A549 (cell line): Measurements from ENCODE around the gene CPED1. TPM values are rescaled to one million over a fixed set of nuclear protein-coding genes. Genes with fewer than 3 reads are reported as not detected.

Experiments used
- ATAC-seq, 2 experiments: fragments of 200-7000 bp in 1 of 2; fragments of >200 bp in 1 of 2; cut with Nextera tagmentation in 1 of 2; cut with Tn5 transposase in 1 of 2; 3 replicates each; pipeline versions ENCODE4 v1.8.0 to v1.9.1; 2018 to 2020; ENCODE audit warnings: mild to moderate bottlenecking in 1 of 2, moderate library complexity in 1 of 2
- CTCF ChIA-PET: fragments of 300-600 bp; sonication (Branson Sonifier 250); formaldehyde crosslinking; extraction: SDS; loops from one replicate; lab custom pipeline; 2021; ENCODE audit warnings: antibody characterized with exemption, inconsistent platforms; lab: Yijun Ruan, JAX
- POLR2A ChIA-PET: fragments of 350-600 bp; formaldehyde crosslinking; extraction: SDS; loops from one replicate; lab custom pipeline; 2021; ENCODE audit warnings: antibody characterized with exemption, inconsistent platforms; lab: Yijun Ruan, JAX
- DNase-seq, 2 experiments: peaks; one replicate each; pipeline versions ENCODE4 v3.0.0 to v3.0.0-alpha.2; 2011 to 2016; ENCODE audit warnings: low read depth in 1 of 2, low spot score in 1 of 2
- FAIRE-seq: peaks from 2 replicates; lab custom pipeline; 2011; peaks lifted over from hg19 to GRCh38; lab: Jason Lieb, UNC
- H3K27ac ChIP-seq, 2 experiments: fragments of >200 bp; sonication (Bioruptor Twin); formaldehyde crosslinking; 3 replicates each; pipeline ENCODE4 v1.5.1; 2016 to 2017
- H3K4me1 ChIP-seq: fragments of >200 bp; sonication (Bioruptor Twin); formaldehyde crosslinking; 3 replicates; pipeline ENCODE4 v1.6.1; 2016
- H3K4me2 ChIP-seq: fragments of >200 bp; sonication (Bioruptor Twin); formaldehyde crosslinking; 3 replicates; pipeline ENCODE4 v1.6.1; 2016
- H3K4me3 ChIP-seq: fragments of >200 bp; sonication (Bioruptor Twin); formaldehyde crosslinking; 3 replicates; pipeline ENCODE4 v1.5.1; 2016
- H3K9me3 ChIP-seq: fragments of >200 bp; sonication (Bioruptor Twin); formaldehyde crosslinking; 3 replicates; pipeline ENCODE4 v1.6.1; 2016
- CBX2 ChIP-seq: fragments of 200-600 bp; sonication (generic); IDR thresholded peaks from 2 replicates; pipeline ENCODE4 v1.6.1; 2016; ENCODE audit warnings: low read depth, mild to moderate bottlenecking, borderline replicate concordance
- CHD2 ChIP-seq: fragments of 150-350 bp; IDR thresholded peaks from 2 replicates; pipeline ENCODE4 v1.6.1; 2014; ENCODE audit warnings: low read length; ENCODE audit not compliant: partially characterized antibody
- E2F6 ChIP-seq: IDR thresholded peaks from 2 replicates; pipeline ENCODE4 v1.6.1; 2012; ENCODE audit warnings: low read depth, borderline replicate concordance
- EHF ChIP-seq: fragments of 250-450 bp; sonication (Bioruptor Pico); IDR thresholded peaks from 2 replicates; pipeline ENCODE4 v1.5.0; 2020; ENCODE audit warnings: mild to moderate bottlenecking
- ELK1 ChIP-seq: fragments of 150-350 bp; IDR thresholded peaks from 2 replicates; pipeline ENCODE4 v1.6.1; 2014; ENCODE audit warnings: low read depth, mild to moderate bottlenecking, low read length
- ESRRA ChIP-seq: fragments of 150-350 bp; IDR thresholded peaks from 2 replicates; pipeline ENCODE4 v1.6.1; 2014; ENCODE audit warnings: mild to moderate bottlenecking, low read length, borderline replicate concordance
- FOXS1 ChIP-seq: fragments of 250-450 bp; sonication (Bioruptor Pico); IDR thresholded peaks from 2 replicates; pipeline ENCODE4 v1.5.0; 2020; ENCODE audit warnings: mild to moderate bottlenecking, moderate library complexity
- GATA3 ChIP-seq: IDR thresholded peaks from 2 replicates; pipeline ENCODE4 v1.6.1; 2012; ENCODE audit warnings: borderline replicate concordance
- HEYL ChIP-seq: fragments of 250-450 bp; sonication (Bioruptor Pico); IDR thresholded peaks from 2 replicates; pipeline ENCODE4 v1.8.0; 2021; ENCODE audit warnings: mild to moderate bottlenecking, moderate library complexity
- HOXA7 ChIP-seq: fragments of 250-450 bp; sonication (Bioruptor Pico); IDR thresholded peaks from 2 replicates; pipeline ENCODE4 v1.5.0; 2020; ENCODE audit warnings: mild to moderate bottlenecking, moderate library complexity
- JUN ChIP-seq, 2 experiments: fragments of >200 bp; sonication (Bioruptor Twin); formaldehyde crosslinking; IDR thresholded peaks; 2 replicates in 1 of 2; 3 replicates in 1 of 2; pipeline ENCODE4 v1.6.1; 2016 to 2017
- KDM5A ChIP-seq: fragments of 200-600 bp; sonication (generic); IDR thresholded peaks from 2 replicates; pipeline ENCODE4 v1.6.1; 2016; ENCODE audit warnings: antibody characterized with exemption, mild to moderate bottlenecking
- MAFK ChIP-seq: fragments of 450-650 bp; IDR thresholded peaks from 2 replicates; pipeline ENCODE4 v1.6.1; 2014; ENCODE audit not compliant: partially characterized antibody
- NPAS2 ChIP-seq: fragments of 250-450 bp; sonication (Bioruptor Pico); IDR thresholded peaks from 2 replicates; pipeline ENCODE4 v1.8.0; 2022; ENCODE audit warnings: mild to moderate bottlenecking, moderate library complexity, borderline replicate concordance
- NR3C1 ChIP-seq: fragments of >200 bp; sonication (Bioruptor Twin); formaldehyde crosslinking; IDR thresholded peaks from 3 replicates; pipeline ENCODE4 v1.6.1; 2017
- RCOR1 ChIP-seq: fragments of 150-350 bp; IDR thresholded peaks from 2 replicates; pipeline ENCODE4 v1.6.1; 2014; ENCODE audit warnings: antibody characterized with exemption, low read length, low read depth
- RNF2 ChIP-seq: fragments of 200-600 bp; sonication (generic); IDR thresholded peaks from 2 replicates; pipeline ENCODE4 v1.6.1; 2016; ENCODE audit warnings: low read depth, mild to moderate bottlenecking, antibody characterized with exemption, moderate library complexity, borderline replicate concordance
- TFCP2L1 ChIP-seq: fragments of 250-450 bp; sonication (Bioruptor Pico); IDR thresholded peaks from 2 replicates; pipeline ENCODE4 v1.5.0; 2021; ENCODE audit warnings: mild to moderate bottlenecking
- TP53 ChIP-seq: fragments of 250-450 bp; sonication (Bioruptor Pico); IDR thresholded peaks from 2 replicates; pipeline ENCODE4 v1.5.0; 2021; ENCODE audit warnings: mild to moderate bottlenecking, moderate library complexity
- ZC3H11A ChIP-seq: fragments of 450-650 bp; IDR thresholded peaks from 2 replicates; pipeline ENCODE4 v1.6.1; 2014; ENCODE audit warnings: antibody characterized with exemption, mild to moderate bottlenecking
- WGBS: methylation state at CpG from one replicate; pipeline ENCODE4 v1.1.6; 2017; ENCODE audit errors: missing lambda C conversion rate; 5-methylcytosine and 5-hydroxymethylcytosine counted together
- polyA plus RNA-seq, 4 experiments: library from polyadenylated mRNA; depleted of rRNA in 3 of 4; stranded (reverse); fragments of >200 nt; fragmentation: RNase III in 1 of 4; extraction: RNeasy Plus Mini Kit Qiagen cat#74134 plus additional on column Dnase treatment in 1 of 4; gene quantifications; 2 replicates in 3 of 4; 3 replicates in 1 of 4; pipeline ENCODE4 v1.2.3, GENCODE V29; 2011 to 2017
- TF ChIP-seq, protein P1 (sequence below): IDR thresholded peaks from 2 replicates; pipeline ENCODE4 v1.6.1; 2012
- TF ChIP-seq, protein P2 (sequence below): IDR thresholded peaks from 2 replicates; pipeline ENCODE4 v1.6.1; 2012
- TF ChIP-seq, protein P3 (sequence below): fragments of 450-650 bp; IDR thresholded peaks from 2 replicates; pipeline ENCODE4 v1.6.1; 2014; ENCODE audit warnings: antibody characterized with exemption

CPED1 gene
- polyA plus RNA-seq, 2 of the 4 experiments (the other 2 are of a cell fraction) = 0.03 TPM; not detected in 1

- no peak overlapping the region for H3K4me2 ChIP-seq
- H3K4me3 ChIP-seq = no peak overlapping the region
- POLR2A ChIA-PET = no interaction called here
- DNase-seq (no peak), ATAC-seq (no peak), FAIRE-seq (no peak)
- CTCF ChIA-PET = no interaction called here
- no peak overlapping the region for H3K27ac ChIP-seq
- H3K9me3 ChIP-seq = no peaks in the 10 kb centered on the region
- TF ChIP-seq FOXS1 (CRISPR knock-in tag) (no peak), GATA3 (no peak), RCOR1 (no peak), ESRRA (no peak), TP53 (CRISPR knock-in tag) (no peak), HEYL (CRISPR knock-in tag) (no peak), EHF (CRISPR knock-in tag) (no peak)
- peaks cover 5% of the 10 kb centered on the region; the same call in 2 of the 3 replicates for H3K4me1 ChIP-seq
These were observed 4.5 kb downstream of the CPED1 start for GRCh38 chr7:120992965-120993494.

DNA sequence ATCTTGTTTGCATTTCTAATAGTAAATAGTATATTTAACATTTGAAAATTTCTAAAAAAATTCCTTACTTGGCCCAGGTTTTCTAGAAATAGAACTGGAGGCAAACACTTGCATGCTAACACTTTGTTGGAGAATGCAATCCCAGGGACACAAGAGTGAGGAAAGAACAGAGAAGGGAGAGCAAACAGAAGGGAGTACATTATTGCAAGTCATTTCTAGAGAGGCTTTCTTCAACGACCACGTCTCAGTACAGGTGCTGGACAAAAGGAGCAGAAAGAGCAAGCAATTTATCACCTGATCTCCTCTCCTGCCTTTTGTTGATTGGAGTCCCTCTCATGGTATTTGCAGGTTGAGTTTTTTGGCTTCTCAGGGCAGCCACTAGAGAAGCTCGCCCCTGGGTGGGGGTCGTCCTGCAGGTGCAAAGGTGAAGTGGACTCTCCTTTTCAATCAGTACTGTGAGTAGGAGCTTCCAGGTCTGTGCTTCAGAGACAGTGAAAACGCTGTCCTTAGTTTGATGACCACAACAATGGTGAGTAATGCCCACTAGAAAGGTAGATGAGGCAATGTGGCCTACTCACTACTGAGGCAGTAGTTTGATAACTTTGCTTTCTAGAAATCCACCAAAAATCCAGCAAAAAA lies 5.2 kb downstream of the CPED1 start:
- H3K4me2 ChIP-seq = no peak overlapping the region
- H3K27ac ChIP-seq = no peak overlapping the region
- H3K9me3 ChIP-seq = no peaks in the 10 kb centered on the region
- FAIRE-seq = no peak
- no peaks in the 10 kb centered on the region for H3K4me1 ChIP-seq
- ATAC-seq = no peak
- no peak for DNase-seq
- TF ChIP-seq, protein P1, sequence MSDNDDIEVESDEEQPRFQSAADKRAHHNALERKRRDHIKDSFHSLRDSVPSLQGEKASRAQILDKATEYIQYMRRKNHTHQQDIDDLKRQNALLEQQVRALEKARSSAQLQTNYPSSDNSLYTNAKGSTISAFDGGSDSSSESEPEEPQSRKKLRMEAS = no peak
- TF ChIP-seq HEYL (CRISPR knock-in tag) (no peak), ZC3H11A (no peak), HOXA7 (no peak), TFCP2L1 (CRISPR knock-in tag) (no peak), FOXS1 (CRISPR knock-in tag) (no peak), E2F6 (no peak), CHD2 (no peak), KDM5A (no peak), NR3C1 (no peak), CBX2 (no peak), JUN (IDR thresholded peaks at IDR 0.05) (no peak), RNF2 (no peak), ELK1 (no peak), NPAS2 (CRISPR knock-in tag) (no peak), MAFK (no peak), EHF (CRISPR knock-in tag) (no peak)
- TF ChIP-seq, protein P2, sequence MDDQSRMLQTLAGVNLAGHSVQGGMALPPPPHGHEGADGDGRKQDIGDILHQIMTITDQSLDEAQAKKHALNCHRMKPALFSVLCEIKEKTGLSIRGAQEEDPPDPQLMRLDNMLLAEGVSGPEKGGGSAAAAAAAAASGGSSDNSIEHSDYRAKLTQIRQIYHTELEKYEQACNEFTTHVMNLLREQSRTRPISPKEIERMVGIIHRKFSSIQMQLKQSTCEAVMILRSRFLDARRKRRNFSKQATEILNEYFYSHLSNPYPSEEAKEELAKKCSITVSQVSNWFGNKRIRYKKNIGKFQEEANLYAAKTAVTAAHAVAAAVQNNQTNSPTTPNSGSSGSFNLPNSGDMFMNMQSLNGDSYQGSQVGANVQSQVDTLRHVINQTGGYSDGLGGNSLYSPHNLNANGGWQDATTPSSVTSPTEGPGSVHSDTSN = no peak
- TF ChIP-seq, protein P3, sequence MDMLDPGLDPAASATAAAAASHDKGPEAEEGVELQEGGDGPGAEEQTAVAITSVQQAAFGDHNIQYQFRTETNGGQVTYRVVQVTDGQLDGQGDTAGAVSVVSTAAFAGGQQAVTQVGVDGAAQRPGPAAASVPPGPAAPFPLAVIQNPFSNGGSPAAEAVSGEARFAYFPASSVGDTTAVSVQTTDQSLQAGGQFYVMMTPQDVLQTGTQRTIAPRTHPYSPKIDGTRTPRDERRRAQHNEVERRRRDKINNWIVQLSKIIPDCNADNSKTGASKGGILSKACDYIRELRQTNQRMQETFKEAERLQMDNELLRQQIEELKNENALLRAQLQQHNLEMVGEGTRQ = no peak
- TF ChIP-seq, all 56 proteins: peak for 0
- ChIA-PET POLR2A (no interaction called here), CTCF (no interaction called here)
- 6% methylated on average over 5 of the region's 5 CpGs for WGBS
- no peak overlapping the region for H3K4me3 ChIP-seq
